Left renal pelvis (tissue), 4 donors: ENCODE measurements around the gene ERCC2. TPM values are rescaled to one million over a fixed set of nuclear protein-coding genes. Genes with fewer than 3 reads are reported as not detected.

Experiments used
- DNase-seq, 4 donors: peaks; one replicate each; pipeline ENCODE4 v3.0.0-alpha.2; 2013; ENCODE audit warnings: low read depth in 4 of 4, low spot score in 3 of 4
- polyA plus RNA-seq, 4 donors: library from polyadenylated mRNA; unstranded; fragments of 120-200 nt; gene quantifications; one replicate each; pipeline ENCODE4 v1.2.1, GENCODE V29; 2013; ENCODE audit not compliant: insufficient read length in 4 of 4

ERCC2 gene
- polyA plus RNA-seq, 4 donors: 24.9 to 39.9 (median 31.8) TPM

DNA sequence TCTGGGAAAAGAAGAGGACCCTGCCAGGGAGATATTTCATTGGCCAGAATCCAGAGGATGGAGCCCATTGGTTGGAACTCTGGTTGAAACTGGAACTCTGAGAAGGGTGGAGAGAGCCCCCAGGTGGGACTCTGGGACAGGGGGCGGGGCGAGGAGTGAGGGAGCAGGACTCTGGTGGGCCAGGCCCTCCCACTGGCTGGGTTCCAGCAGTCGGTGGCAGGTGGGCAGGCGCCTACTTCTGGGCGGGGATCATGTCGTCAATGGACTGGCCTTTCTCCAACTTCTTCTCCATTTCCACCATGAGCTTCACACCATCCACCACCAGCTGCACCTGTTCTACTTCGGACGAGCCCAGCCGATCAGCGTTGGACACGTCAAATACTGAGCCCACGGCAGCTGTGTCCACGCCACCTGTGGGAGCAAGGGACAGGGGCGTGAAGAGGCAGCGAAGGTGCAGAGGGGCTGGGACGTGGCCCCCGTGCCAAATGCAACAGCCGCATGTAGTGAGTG, 63.8 kb downstream of the ERCC2 start:
- DNase-seq: peak in 1 of 4 donors; percentile 21

- DNase-seq: no peak
These were observed 64.3 kb downstream of the ERCC2 start for GRCh38 chr19:45306040-45306439.

DNA sequence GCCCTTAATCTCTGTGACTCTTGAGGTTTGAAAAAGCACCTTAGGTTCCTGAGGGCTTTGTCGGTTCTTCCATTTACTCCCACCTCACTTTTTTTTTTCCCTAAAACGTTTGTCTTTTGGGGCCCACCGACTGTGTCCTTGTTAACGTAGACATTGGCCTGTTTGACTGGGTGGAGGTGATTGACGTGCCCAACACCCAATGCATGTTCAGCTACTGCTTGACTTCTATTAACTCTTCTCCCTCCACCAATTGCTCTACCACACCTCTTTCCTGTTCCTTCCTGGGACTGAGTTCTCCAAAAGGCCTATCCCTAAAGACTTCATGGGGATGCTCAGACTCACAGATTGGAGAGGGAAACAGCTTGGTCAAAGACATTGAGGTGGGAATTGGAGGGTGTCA, 65.0 kb downstream of the ERCC2 start:
- DNase-seq: no peak

DNA sequence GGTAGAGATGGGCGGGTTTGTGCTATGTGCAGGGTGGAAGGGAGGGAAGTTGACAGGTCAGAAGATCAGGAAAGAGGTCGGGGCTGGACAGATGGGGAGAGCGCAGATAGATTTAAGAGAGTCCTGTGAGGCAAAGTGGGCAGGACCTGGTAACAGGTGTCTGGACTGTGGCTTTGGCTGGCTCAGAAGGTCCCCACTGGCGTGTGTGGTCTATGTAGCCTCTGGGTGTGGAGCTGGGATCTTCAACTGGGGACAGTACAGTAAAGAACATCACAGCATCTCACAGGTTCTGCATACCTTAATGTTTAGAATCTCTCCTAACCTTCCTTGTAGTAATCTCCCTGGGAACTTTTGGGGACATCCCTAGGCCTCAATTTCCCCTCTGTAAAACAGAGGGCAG, 65.4 kb downstream of the ERCC2 start:
- DNase-seq: no peak

DNA sequence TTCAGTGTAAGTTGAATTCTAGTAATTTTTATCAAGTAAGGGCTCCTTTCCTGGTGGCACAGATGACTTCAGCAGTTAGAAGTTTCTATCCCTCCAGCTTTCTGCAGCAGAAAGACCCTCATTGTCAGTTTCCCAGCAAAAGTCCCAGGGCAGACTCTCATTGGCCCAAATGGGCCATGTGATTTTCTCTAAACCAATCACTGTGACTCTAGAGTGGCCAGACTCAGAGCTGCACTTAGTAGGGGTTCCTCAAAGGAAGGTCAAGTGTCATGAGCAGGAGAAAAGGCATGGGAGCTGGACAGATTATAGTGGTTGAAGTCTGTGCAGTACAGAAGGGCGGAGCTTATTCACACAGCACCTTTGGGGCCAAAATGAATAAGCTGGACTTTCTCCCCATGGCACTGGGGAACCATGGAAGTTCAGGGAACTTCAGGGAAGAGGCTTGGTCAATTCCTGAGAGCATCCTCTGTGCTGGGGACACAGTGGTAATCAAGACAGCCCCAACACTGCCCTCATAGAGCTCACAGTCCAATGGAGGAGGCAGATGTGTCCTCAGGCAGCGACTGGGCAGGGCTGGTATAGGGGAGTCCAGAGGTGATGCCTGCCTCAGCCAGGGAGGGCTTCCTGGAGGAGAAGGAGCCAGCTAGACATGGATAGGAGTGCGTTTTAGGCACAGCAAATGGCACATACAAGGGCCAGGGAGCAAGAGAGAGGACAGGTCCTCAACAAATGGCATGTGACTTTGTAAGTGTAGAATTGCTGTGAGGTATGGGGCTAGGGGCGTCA, 66.0 kb downstream of the ERCC2 start:
- no peak for DNase-seq

GRCh38 chr19:45303269-45304060, 66.9 kb downstream of the ERCC2 start:
- DNase-seq: no peak

- no peak for DNase-seq
These were observed 68.0 kb downstream of the ERCC2 start for GRCh38 chr19:45302416-45302815.

Other genes with a start within 250 kb of the ERCC2 start
- gene NKPD1, start 209.6 kb downstream of the ERCC2 start, polyA plus RNA-seq: under 1 TPM; 0.06 to 0.21 (median 0.13) TPM
- gene TRAPPC6A, start 192.3 kb downstream of the ERCC2 start, polyA plus RNA-seq: 10 to 100 TPM; 11.6 to 48.6 (median 30.8) TPM
- 10 to 100 TPM in 1 of 4 donors, 1 to 10 TPM in 3; 6.7 to 10.1 (median 9.2) TPM for gene BLOC1S3, start 191.8 kb downstream of the ERCC2 start, polyA plus RNA-seq
- gene EXOC3L2, start 125.2 kb downstream of the ERCC2 start, polyA plus RNA-seq: 10 to 100 TPM in 1 of 4 donors, 1 to 10 TPM in 3; 4.4 to 10.7 (median 7.1) TPM
- gene MARK4, start 119.3 kb downstream of the ERCC2 start, polyA plus RNA-seq: 10 to 100 TPM; 33.2 to 45.1 (median 38.6) TPM
- under 1 TPM; 0.26 to 0.60 (median 0.41) TPM for gene CKM, start 47.7 kb downstream of the ERCC2 start, polyA plus RNA-seq
- 1 to 10 TPM in 2 of 4 donors, under 1 TPM in 2; 0.27 to 2.1 (median 1.3) TPM for gene KLC3, start 29.8 kb downstream of the ERCC2 start, polyA plus RNA-seq
- gene PPP1R13L, start 34.5 kb upstream of the ERCC2 start, polyA plus RNA-seq: 10 to 100 TPM in 1 of 4 donors, 1 to 10 TPM in 3; 8.3 to 16.4 (median 9.1) TPM
- gene POLR1G, start 36.1 kb upstream of the ERCC2 start, polyA plus RNA-seq: 1 to 10 TPM; 2.6 to 5.1 (median 3.6) TPM
- gene ERCC1, start 53.3 kb upstream of the ERCC2 start, polyA plus RNA-seq: 10 to 100 TPM; 70.0 to 92.5 (median 79.3) TPM
- gene FOSB, start 97.4 kb upstream of the ERCC2 start, polyA plus RNA-seq: 1,000 to 10,000 TPM in 1 of 4 donors, 10 to 100 TPM in 1, 1 to 10 TPM in 2; 4.3 to 1,673 (median 9.8) TPM
- gene RTN2, start 126.5 kb upstream of the ERCC2 start, polyA plus RNA-seq: 10 to 100 TPM in 1 of 4 donors, 1 to 10 TPM in 3; 7.3 to 11.7 (median 8.2) TPM
- gene PPM1N, start 127.9 kb upstream of the ERCC2 start, polyA plus RNA-seq: under 1 TPM in 3 of 4 donors, not detected in 1; 0.20 to 0.71 (median 0.56) TPM
- gene VASP, start 136.9 kb upstream of the ERCC2 start, polyA plus RNA-seq: 10 to 100 TPM; 41.8 to 58.4 (median 53.4) TPM
- 10 to 100 TPM in 2 of 4 donors, 1 to 10 TPM in 2; 6.4 to 10.9 (median 10.1) TPM for gene OPA3, start 214.2 kb upstream of the ERCC2 start, polyA plus RNA-seq
- gene GPR4, start 231.6 kb upstream of the ERCC2 start, polyA plus RNA-seq: 1 to 10 TPM; 2.9 to 5.1 (median 4.3) TPM